Astrocyte of the cerebellum (primary cell): ENCODE measurements around the gene MANEAL.

Source experiments
- DNase-seq: peaks from one replicate; pipeline ENCODE4 v3.0.0-alpha.2; 2011; ENCODE audit warnings: low read depth
- H3K4me3 ChIP-seq: 2 replicates; pipeline ENCODE4 v1.5.1; 2011; ENCODE audit warnings: mild to moderate bottlenecking, low read depth, low read length, moderate library complexity
- in situ Hi-C: cut with HindIII; loops from 2 replicates; pipeline ENCODE4 v1.10.0; 2017; ENCODE audit warnings: low sequenced_read_pairs
- TF ChIP-seq, protein P1 (sequence below): IDR thresholded peaks from 2 replicates; pipeline ENCODE4 v1.5.1; 2012; ENCODE audit warnings: low read length, low read depth, moderate library complexity, mild to moderate bottlenecking; ENCODE audit errors: missing control alignments

Gene MANEAL

DNA sequence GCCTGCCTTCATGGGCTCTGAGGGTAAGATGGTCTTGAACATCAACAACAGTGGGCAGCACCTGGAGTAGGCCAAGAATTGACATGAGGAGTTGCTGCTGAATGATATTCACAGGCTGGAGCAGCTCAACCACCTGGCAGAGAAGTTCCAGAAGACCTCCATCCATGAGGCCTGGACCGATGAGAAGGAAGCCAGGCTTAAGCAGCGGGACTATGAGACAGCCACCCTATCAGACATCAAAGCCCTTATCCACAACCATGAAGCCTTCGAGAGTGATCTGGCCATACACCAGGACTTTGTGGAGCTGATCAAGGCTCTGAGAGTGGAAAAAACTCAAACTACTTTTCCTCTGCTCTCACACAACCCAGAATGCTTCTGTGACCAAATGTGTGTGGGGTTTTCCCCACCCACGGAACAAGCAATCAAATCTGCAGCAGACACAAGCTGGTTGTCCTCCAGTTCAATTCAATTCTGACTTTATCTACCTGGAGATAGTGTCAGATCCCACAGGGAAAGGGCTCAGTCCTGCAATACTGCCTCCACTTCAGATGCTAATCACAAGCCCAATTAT, 16.6 kb upstream of the MANEAL start:
- in situ Hi-C loops, result no loop called here
- TF ChIP-seq, protein P1, sequence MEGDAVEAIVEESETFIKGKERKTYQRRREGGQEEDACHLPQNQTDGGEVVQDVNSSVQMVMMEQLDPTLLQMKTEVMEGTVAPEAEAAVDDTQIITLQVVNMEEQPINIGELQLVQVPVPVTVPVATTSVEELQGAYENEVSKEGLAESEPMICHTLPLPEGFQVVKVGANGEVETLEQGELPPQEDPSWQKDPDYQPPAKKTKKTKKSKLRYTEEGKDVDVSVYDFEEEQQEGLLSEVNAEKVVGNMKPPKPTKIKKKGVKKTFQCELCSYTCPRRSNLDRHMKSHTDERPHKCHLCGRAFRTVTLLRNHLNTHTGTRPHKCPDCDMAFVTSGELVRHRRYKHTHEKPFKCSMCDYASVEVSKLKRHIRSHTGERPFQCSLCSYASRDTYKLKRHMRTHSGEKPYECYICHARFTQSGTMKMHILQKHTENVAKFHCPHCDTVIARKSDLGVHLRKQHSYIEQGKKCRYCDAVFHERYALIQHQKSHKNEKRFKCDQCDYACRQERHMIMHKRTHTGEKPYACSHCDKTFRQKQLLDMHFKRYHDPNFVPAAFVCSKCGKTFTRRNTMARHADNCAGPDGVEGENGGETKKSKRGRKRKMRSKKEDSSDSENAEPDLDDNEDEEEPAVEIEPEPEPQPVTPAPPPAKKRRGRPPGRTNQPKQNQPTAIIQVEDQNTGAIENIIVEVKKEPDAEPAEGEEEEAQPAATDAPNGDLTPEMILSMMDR, result no peak
- DNase-seq, result no peak
- no peak overlapping the region for H3K4me3 ChIP-seq

GRCh38 chr1:37778654-37779053, 15.0 kb upstream of the MANEAL start:
- in situ Hi-C loops, result no loop called here
- H3K4me3 ChIP-seq, result no peak overlapping the region
- TF ChIP-seq, protein P1, result no peak
- no peak for DNase-seq

DNA sequence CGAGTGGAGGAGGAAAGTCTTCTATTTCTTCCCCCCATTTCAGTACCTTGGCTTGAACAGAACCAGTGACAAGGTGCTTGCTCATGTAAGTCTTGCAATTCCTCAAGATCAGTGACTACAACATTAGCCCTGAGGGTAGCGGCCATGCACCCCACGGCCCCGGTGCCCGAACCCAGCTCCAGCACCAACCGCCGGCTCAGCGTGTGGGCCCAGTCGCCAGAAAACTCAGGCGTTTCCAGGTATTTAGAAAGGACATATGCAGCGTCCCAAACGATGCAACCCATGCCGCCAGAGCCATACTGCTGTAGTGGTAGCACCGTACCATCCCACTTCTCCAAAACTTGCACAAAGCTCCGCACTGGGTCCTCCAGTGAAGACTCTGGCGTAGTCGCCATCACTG, 11.2 kb upstream of the MANEAL start:
- no peak overlapping the region for H3K4me3 ChIP-seq
- in situ Hi-C loops, result no loop called here
- TF ChIP-seq, protein P1, result no peak
- DNase-seq, result no peak

DNA sequence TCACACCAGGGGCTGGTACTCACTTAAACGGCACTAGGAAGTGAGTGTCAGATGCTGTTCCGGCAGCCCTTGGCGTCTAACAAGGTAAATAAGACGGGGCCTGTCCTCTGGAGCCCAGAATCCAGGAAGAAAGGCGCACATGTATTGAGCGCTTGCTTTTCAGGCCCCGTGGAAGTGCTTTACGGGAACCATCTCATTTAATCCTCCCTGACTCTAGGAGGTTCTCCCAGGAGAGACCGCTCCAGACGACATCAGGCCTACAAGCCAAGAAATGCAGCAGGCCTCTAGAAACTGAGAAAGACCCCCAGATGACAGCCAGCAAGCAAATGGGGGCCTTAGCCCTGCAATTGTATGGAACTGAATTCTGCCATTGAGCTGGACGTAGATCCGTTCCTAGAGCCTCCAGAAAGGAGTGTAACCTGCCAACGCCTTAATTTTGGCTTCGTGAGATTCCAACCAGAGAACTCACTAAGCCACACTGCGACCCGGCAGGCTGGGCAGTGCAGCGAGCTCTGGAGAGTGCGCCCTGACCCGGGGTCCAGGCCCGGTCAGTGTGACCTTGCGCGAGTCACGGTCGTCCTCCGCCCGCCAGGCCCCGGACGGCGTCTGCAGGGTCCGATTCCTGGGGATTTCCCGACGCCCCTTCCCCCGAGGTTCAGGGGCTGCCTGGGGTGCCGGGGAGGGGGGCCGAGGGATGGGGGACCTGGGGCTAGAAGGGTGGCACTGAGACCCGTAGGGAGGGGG, 532 bp upstream of the MANEAL start:
- no peak overlapping the region for H3K4me3 ChIP-seq
- in situ Hi-C loops, result no loop called here
- TF ChIP-seq, protein P1, result no peak
- no peak for DNase-seq

DNA sequence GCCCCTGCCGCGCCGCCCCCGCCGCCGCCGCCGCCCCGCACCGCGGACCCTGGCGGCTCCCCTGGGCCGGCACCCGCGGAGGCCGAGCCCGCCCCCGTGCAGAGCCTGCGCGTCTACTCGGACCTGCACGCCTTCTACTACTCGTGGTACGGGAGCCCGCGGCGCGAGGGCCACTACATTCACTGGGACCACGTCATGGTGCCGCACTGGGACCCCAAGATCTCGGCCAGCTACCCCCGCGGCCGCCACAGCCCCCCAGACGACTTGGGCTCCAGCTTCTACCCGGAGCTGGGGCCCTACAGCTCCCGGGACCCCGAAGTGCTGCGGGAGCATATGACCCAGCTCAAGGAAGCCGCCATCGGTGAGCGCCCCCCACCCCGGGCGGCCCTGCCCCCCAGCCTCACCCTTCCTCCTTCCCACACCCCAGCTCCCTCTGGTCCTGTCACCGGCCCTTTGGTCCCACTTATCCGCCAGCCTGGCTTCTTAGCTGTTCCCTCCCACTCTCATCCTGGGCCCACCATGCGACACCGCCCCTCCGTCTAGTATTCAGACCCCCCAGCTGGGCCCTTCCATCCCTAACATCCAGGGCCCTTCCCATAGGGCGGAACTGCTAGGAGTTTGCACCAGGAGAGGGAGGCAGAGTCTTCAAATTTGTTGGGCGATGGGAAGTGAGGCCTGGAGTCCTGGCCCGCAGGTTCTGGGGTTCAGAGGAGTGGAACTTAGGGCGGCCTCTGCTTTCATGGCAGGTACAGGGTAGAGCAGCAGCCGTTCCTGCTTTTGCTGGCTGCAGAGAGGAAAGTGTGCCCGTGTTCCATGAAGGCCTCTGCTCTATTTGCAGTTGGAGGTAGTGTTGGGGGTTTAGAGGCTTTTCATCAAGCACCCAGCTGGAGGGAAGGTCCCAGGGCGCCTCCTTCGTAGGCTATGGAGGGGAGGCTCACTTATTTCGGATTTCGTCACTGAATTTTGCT, 1.0 kb downstream of the MANEAL start:
- H3K4me3 ChIP-seq, result peak overlapping the region; percentile 36
- DNase-seq, result no peak
- TF ChIP-seq, protein P1, result peak; percentile 3
- in situ Hi-C loops, result no loop called here

DNA sequence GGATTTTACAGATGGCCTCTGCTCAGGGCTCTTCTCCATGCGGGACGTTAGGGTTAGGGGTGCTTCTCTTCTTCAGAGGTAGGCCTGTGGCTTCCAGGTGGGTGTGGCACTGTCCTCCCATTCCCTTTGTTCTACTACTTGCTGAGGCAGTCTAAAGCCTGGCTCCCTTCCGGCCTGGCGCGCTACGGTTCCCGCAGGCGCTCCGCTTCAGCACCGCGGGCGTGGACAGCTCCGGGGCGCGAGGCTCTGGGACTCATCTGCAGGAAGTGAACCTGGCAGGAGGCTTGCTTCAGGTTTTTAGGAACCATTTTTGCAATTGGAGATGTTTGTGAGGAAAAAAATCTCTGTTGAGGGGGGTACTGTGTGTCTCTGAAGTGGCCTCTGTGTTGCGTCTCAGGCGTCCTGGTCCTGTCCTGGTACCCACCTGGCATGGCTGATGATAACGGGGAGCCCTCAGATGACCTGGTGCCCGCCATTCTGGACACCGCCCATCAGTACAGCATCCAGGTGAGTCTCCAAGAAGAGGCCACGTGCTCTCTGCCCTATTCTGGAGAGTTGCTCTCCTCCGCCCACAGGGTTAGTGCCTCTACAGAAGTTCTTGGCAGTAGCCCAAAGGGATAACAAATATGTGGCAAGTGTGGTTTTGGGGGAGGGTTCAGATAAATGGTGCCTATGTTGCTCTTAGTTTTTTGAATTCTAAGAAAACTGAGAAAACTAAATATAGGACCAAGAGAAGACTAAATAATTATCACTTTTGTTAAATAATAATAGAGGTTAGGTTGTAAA, 1.9 kb downstream of the MANEAL start:
- H3K4me3 ChIP-seq, result no peak overlapping the region
- TF ChIP-seq, protein P1, result no peak
- DNase-seq, result no peak
- in situ Hi-C loops, result no loop called here
